ENCODE results near the gene ASB11.

Gene ASB11

GRCh38 chrX:15269120-15269519 is 46.3 kb downstream of the ASB11 start:
- H3K4me3 ChIP-seq (ENCODE audit: low read depth, low read length) = no peak overlapping the region
- no peak for TF ChIP-seq CTCF (IDR thresholded peaks at IDR 0.05; ENCODE audit: low read depth, low read length, missing control alignments)
- no peak for DNase-seq (ENCODE audit: low read depth)

- DNase-seq (ENCODE audit: low read depth) = no peak
- no peak overlapping the region for H3K4me3 ChIP-seq (ENCODE audit: low read depth, low read length)
- no peak for TF ChIP-seq CTCF (IDR thresholded peaks at IDR 0.05; ENCODE audit: low read depth, low read length, missing control alignments)
Observed at GRCh38 chrX:15254852-15255251, 60.6 kb downstream of the ASB11 start.

GRCh38 chrX:15245896-15246295 is 69.5 kb downstream of the ASB11 start:
- H3K4me3 ChIP-seq (ENCODE audit: low read depth, low read length) = no peak overlapping the region
- no peak for TF ChIP-seq CTCF (IDR thresholded peaks at IDR 0.05; ENCODE audit: low read depth, low read length, missing control alignments)

GRCh38 chrX:15244421-15244820 is 71.0 kb downstream of the ASB11 start:
- no peak for TF ChIP-seq CTCF (IDR thresholded peaks at IDR 0.05; ENCODE audit: low read depth, low read length, missing control alignments)
- no peak for DNase-seq (ENCODE audit: low read depth)
- no peak overlapping the region for H3K4me3 ChIP-seq (ENCODE audit: low read depth, low read length)

More at GRCh38 chrX:15245896-15246295, 69.5 kb downstream of the ASB11 start:
- no peak for DNase-seq (ENCODE audit: low read depth)

- H3K4me3 ChIP-seq (ENCODE audit: low read depth, low read length) = no peak overlapping the region
- peak; percentile 37 for TF ChIP-seq CTCF (IDR thresholded peaks at IDR 0.05; ENCODE audit: low read depth, low read length, missing control alignments)
- DNase-seq (ENCODE audit: low read depth) = peak; percentile 2
Observed at GRCh38 chrX:15242899-15243555, 72.4 kb downstream of the ASB11 start.

- no peak overlapping the region for H3K4me3 ChIP-seq (ENCODE audit: low read depth, low read length)
- TF ChIP-seq CTCF (IDR thresholded peaks at IDR 0.05; ENCODE audit: low read depth, low read length, missing control alignments) = no peak
- DNase-seq (ENCODE audit: low read depth) = no peak
Observed at GRCh38 chrX:15241301-15241700, 74.1 kb downstream of the ASB11 start.

- no peak for DNase-seq (ENCODE audit: low read depth)
- no peak for TF ChIP-seq CTCF (IDR thresholded peaks at IDR 0.05; ENCODE audit: low read depth, low read length, missing control alignments)
- no peak overlapping the region for H3K4me3 ChIP-seq (ENCODE audit: low read depth, low read length)
Observed at GRCh38 chrX:15240414-15240813, 75.0 kb downstream of the ASB11 start.
